HL-60 (cell line): Measurements from ENCODE around the gene SIAE.
A peak's percentile ranks its signal among the peaks of the same experiment; 100 is the strongest.
"Not testable (repeated sequence)": the region's sequence is repeated elsewhere in the genome, so short reads cannot be mapped to it uniquely, and the experiment has no call there.

Experiments
- DNase-seq, 2 experiments: peaks; one replicate each; pipeline ENCODE4 v3.0.0-alpha.2; 2010 to 2020; ENCODE audit warnings: low read depth in 1 of 2, low spot score in 1 of 2
- H3K27ac ChIP-seq: fragments of 250-450 bp; sonication (Bioruptor Pico); replicated peaks from 2 replicates; pipeline ENCODE4 v1.5.1; 2020; ENCODE audit warnings: mild to moderate bottlenecking, moderate library complexity
- H3K27me3 ChIP-seq: fragments of 250-450 bp; sonication (Bioruptor Pico); 2 replicates; pipeline ENCODE4 v1.5.1; 2021; ENCODE audit warnings: mild to moderate bottlenecking, moderate library complexity; ENCODE audit not compliant: insufficient read depth, poor library complexity, severe bottlenecking
- H3K4me3 ChIP-seq: replicated peaks from 2 replicates; pipeline ENCODE4 v1.5.1; 2011; ENCODE audit warnings: mild to moderate bottlenecking, control low read depth, low read length; ENCODE audit not compliant: insufficient read depth
- CTCF ChIP-seq: IDR thresholded peaks from one replicate; pipeline ENCODE4 v1.5.1; 2011; ENCODE audit warnings: low read length, control low read depth, inconsistent platforms; ENCODE audit not compliant: insufficient read depth
- GABPA ChIP-seq: IDR thresholded peaks from 2 replicates; pipeline ENCODE4 v1.6.1; 2012; ENCODE audit warnings: low read depth
- POLR2AphosphoS5 ChIP-seq: IDR thresholded peaks from 2 replicates; pipeline ENCODE4 v1.6.1; 2012; ENCODE audit warnings: low read depth
- REST ChIP-seq: IDR thresholded peaks from 2 replicates; pipeline ENCODE4 v1.6.1; 2012; ENCODE audit warnings: low read depth; ENCODE audit not compliant: insufficient replicate concordance
- SPI1 ChIP-seq: IDR thresholded peaks from 2 replicates; pipeline ENCODE4 v1.6.1; 2012; ENCODE audit warnings: low read depth, mild to moderate bottlenecking, borderline replicate concordance

SIAE gene

GRCh38 chr11:124605719-124606118 lies 67.8 kb downstream of the SIAE start:
- Histone ChIP-seq H3K27ac (peak overlapping the region; percentile 47), H3K27me3 (no peaks in the 10 kb centered on the region), H3K4me3 (no peak overlapping the region)
- TF ChIP-seq SPI1 (peak; percentile 81), POLR2AphosphoS5 (no peak), CTCF (no peak), REST (no peak), GABPA (peak; percentile 52; the same call in 1 of the 2 replicates)
- DNase-seq = peak; percentile 60 to 84

- not testable (repeated sequence) for H3K4me3 ChIP-seq, DNase-seq, H3K27me3 ChIP-seq, H3K27ac ChIP-seq
Observed at GRCh38 chr11:124602723-124603122, 70.8 kb downstream of the SIAE start.

GRCh38 chr11:124602193-124602592 lies 71.3 kb downstream of the SIAE start:
- no peak overlapping the region for H3K4me3 ChIP-seq
- H3K27me3 ChIP-seq = no peaks in the 10 kb centered on the region
- no peak for DNase-seq
- no peak overlapping the region for H3K27ac ChIP-seq
- no peak for TF ChIP-seq SPI1
- no peak for TF ChIP-seq GABPA
- no peak for TF ChIP-seq CTCF
- TF ChIP-seq REST = no peak
- no peak for TF ChIP-seq POLR2AphosphoS5

- Histone ChIP-seq H3K4me3 (no peak overlapping the region), H3K27ac (no peak overlapping the region), H3K27me3 (peaks cover 3% of the 10 kb centered on the region)
- TF ChIP-seq GABPA = no peak
- DNase-seq = no peak
Observed at GRCh38 chr11:124600621-124601320, 72.8 kb downstream of the SIAE start.

GRCh38 chr11:124597626-124598025 lies 75.9 kb downstream of the SIAE start:
- Histone ChIP-seq H3K27me3 (peaks cover 5% of the 10 kb centered on the region), H3K27ac (no peak overlapping the region), H3K4me3 (no peak overlapping the region)
- TF ChIP-seq REST = no peak
- TF ChIP-seq GABPA = no peak
- TF ChIP-seq CTCF = no peak
- no peak for TF ChIP-seq SPI1
- no peak for TF ChIP-seq POLR2AphosphoS5
- DNase-seq = no peak
